A549 (cell line): Measurements from ENCODE around the gene HOXD8. TPM values are rescaled to one million over a fixed set of nuclear protein-coding genes. Genes with fewer than 3 reads are reported as not detected.

Experiments used
- ATAC-seq, 2 experiments: fragments of 200-7000 bp in 1 of 2; fragments of >200 bp in 1 of 2; cut with Nextera tagmentation in 1 of 2; cut with Tn5 transposase in 1 of 2; 3 replicates each; pipeline versions ENCODE4 v1.8.0 to v1.9.1; 2018 to 2020; ENCODE audit warnings: mild to moderate bottlenecking in 1 of 2, moderate library complexity in 1 of 2
- CTCF ChIA-PET: fragments of 300-600 bp; sonication (Branson Sonifier 250); formaldehyde crosslinking; extraction: SDS; loops from one replicate; lab custom pipeline; 2021; ENCODE audit warnings: antibody characterized with exemption, inconsistent platforms; lab: Yijun Ruan, JAX
- POLR2A ChIA-PET: fragments of 350-600 bp; formaldehyde crosslinking; extraction: SDS; loops from one replicate; lab custom pipeline; 2021; ENCODE audit warnings: antibody characterized with exemption, inconsistent platforms; lab: Yijun Ruan, JAX
- DNase-seq, 2 experiments: peaks; one replicate each; pipeline versions ENCODE4 v3.0.0 to v3.0.0-alpha.2; 2011 to 2016; ENCODE audit warnings: low read depth in 1 of 2, low spot score in 1 of 2
- FAIRE-seq: peaks from 2 replicates; lab custom pipeline; 2011; peaks lifted over from hg19 to GRCh38; lab: Jason Lieb, UNC
- H3K27ac ChIP-seq, 2 experiments: fragments of >200 bp; sonication (Bioruptor Twin); formaldehyde crosslinking; 3 replicates each; pipeline ENCODE4 v1.5.1; 2016 to 2017
- H3K4me1 ChIP-seq: fragments of >200 bp; sonication (Bioruptor Twin); formaldehyde crosslinking; 3 replicates; pipeline ENCODE4 v1.6.1; 2016
- H3K4me2 ChIP-seq: fragments of >200 bp; sonication (Bioruptor Twin); formaldehyde crosslinking; 3 replicates; pipeline ENCODE4 v1.6.1; 2016
- H3K4me3 ChIP-seq: fragments of >200 bp; sonication (Bioruptor Twin); formaldehyde crosslinking; 3 replicates; pipeline ENCODE4 v1.5.1; 2016
- H3K9me3 ChIP-seq: fragments of >200 bp; sonication (Bioruptor Twin); formaldehyde crosslinking; 3 replicates; pipeline ENCODE4 v1.6.1; 2016
- BHLHE40 ChIP-seq: IDR thresholded peaks from 2 replicates; pipeline ENCODE4 v1.6.1; 2012; ENCODE audit warnings: low read depth, low read length, inconsistent platforms
- CBX2 ChIP-seq: fragments of 200-600 bp; sonication (generic); IDR thresholded peaks from 2 replicates; pipeline ENCODE4 v1.6.1; 2016; ENCODE audit warnings: low read depth, mild to moderate bottlenecking, borderline replicate concordance
- EP300 ChIP-seq, 2 experiments: fragments of >200 bp; sonication (Bioruptor Twin); formaldehyde crosslinking; IDR thresholded peaks; 2 replicates in 1 of 2; 3 replicates in 1 of 2; pipeline ENCODE4 v1.6.1; 2016 to 2017
- FOXS1 ChIP-seq: fragments of 250-450 bp; sonication (Bioruptor Pico); IDR thresholded peaks from 2 replicates; pipeline ENCODE4 v1.5.0; 2020; ENCODE audit warnings: mild to moderate bottlenecking, moderate library complexity
- KDM5A ChIP-seq: fragments of 200-600 bp; sonication (generic); IDR thresholded peaks from 2 replicates; pipeline ENCODE4 v1.6.1; 2016; ENCODE audit warnings: antibody characterized with exemption, mild to moderate bottlenecking
- MYC ChIP-seq: IDR thresholded peaks from 2 replicates; pipeline ENCODE4 v1.6.1; 2012; ENCODE audit warnings: mild to moderate bottlenecking, inconsistent platforms, low read length, improper control_type of control experiment, borderline replicate concordance
- POLR2AphosphoS2 ChIP-seq: conservative IDR thresholded peaks from 2 replicates; pipeline ENCODE4 v1.6.1; 2012; ENCODE audit warnings: low read length, improper control_type of control experiment, inconsistent platforms
- RAD21 ChIP-seq, 2 experiments: fragments of >200 bp in 1 of 2; sonication (Bioruptor Twin) in 1 of 2; formaldehyde crosslinking in 1 of 2; IDR thresholded peaks in 1 of 2; conservative IDR thresholded peaks in 1 of 2; 2 replicates in 1 of 2; 3 replicates in 1 of 2; pipeline ENCODE4 v1.6.1; 2012 to 2018; ENCODE audit warnings: inconsistent platforms in 1 of 2
- RCOR1 ChIP-seq: fragments of 150-350 bp; IDR thresholded peaks from 2 replicates; pipeline ENCODE4 v1.6.1; 2014; ENCODE audit warnings: antibody characterized with exemption, low read length, low read depth
- ZC3H11A ChIP-seq: fragments of 450-650 bp; IDR thresholded peaks from 2 replicates; pipeline ENCODE4 v1.6.1; 2014; ENCODE audit warnings: antibody characterized with exemption, mild to moderate bottlenecking
- ZSCAN20 ChIP-seq: fragments of 250-450 bp; sonication (Bioruptor Pico); IDR thresholded peaks from 2 replicates; pipeline ENCODE4 v1.8.0; 2022; ENCODE audit warnings: mild to moderate bottlenecking, moderate library complexity
- WGBS: methylation state at CpG from one replicate; pipeline ENCODE4 v1.1.6; 2017; ENCODE audit errors: missing lambda C conversion rate; 5-methylcytosine and 5-hydroxymethylcytosine counted together
- polyA plus RNA-seq, 4 experiments: library from polyadenylated mRNA; depleted of rRNA in 3 of 4; stranded (reverse); fragments of >200 nt; fragmentation: RNase III in 1 of 4; extraction: RNeasy Plus Mini Kit Qiagen cat#74134 plus additional on column Dnase treatment in 1 of 4; gene quantifications; 2 replicates in 3 of 4; 3 replicates in 1 of 4; pipeline ENCODE4 v1.2.3, GENCODE V29; 2011 to 2017
- TF ChIP-seq, protein P1 (sequence below): IDR thresholded peaks from 2 replicates; pipeline ENCODE4 v1.6.1; 2012; ENCODE audit warnings: low read depth, borderline replicate concordance
- TF ChIP-seq, protein P2 (sequence below): fragments of 250-450 bp; sonication (Bioruptor Pico); IDR thresholded peaks from 2 replicates; pipeline ENCODE4 v1.5.0; 2020; ENCODE audit warnings: low read depth, mild to moderate bottlenecking, moderate library complexity
- TF ChIP-seq, protein P3 (sequence below): fragments of >200 bp; sonication (Bioruptor Twin); formaldehyde crosslinking; IDR thresholded peaks from 3 replicates; pipeline ENCODE4 v1.6.1; 2016

HOXD8 gene
- polyA plus RNA-seq, 2 of the 4 experiments (the other 2 are of a cell fraction), result 3.8 to 8.5 TPM

DNA sequence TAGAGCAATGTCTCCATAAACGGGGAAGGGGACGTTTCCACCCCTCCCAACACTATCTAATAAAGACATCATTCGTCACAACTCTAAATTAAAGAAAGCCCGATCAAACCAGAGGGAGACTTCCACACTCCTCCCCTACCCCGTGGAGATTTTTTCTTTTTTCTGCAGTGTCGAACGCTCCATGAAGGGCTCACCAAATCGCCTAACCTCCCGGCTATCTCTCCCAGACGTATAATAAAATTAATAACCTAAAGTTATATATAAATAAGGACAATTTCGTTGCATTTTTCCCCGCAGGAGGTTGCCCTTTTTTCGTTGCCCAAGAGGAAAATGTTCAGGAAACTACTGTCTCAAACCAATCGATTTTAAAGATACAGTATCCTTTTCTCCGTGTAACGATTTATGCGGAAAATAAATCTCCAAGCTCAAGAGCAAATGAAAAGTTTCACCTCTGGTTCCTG, 48.1 kb upstream of the HOXD8 start:
- ChIA-PET CTCF (interaction anchor here (0.6 to 5.5 kb wide), 11 partner anchors 7 to 824 kb away, joined by 3 to 57 read pairs (median 8); no protein-coding TSS in a partner anchor), POLR2A (no interaction called here)
- H3K4me1 ChIP-seq, result peaks cover 13% of the 10 kb centered on the region; the same call in 2 of the 3 replicates
- DNase-seq, result no peak
- no peak for FAIRE-seq
- 61% methylated on average over 17 of the region's 17 CpGs for WGBS
- no peak overlapping the region for H3K4me3 ChIP-seq
- no peak for TF ChIP-seq RCOR1
- TF ChIP-seq BHLHE40, result no peak
- peaks cover 10% of the 10 kb centered on the region for H3K9me3 ChIP-seq
- H3K27ac ChIP-seq, result no peak overlapping the region
- no peak overlapping the region for H3K4me2 ChIP-seq
- ATAC-seq, result no peak

DNA sequence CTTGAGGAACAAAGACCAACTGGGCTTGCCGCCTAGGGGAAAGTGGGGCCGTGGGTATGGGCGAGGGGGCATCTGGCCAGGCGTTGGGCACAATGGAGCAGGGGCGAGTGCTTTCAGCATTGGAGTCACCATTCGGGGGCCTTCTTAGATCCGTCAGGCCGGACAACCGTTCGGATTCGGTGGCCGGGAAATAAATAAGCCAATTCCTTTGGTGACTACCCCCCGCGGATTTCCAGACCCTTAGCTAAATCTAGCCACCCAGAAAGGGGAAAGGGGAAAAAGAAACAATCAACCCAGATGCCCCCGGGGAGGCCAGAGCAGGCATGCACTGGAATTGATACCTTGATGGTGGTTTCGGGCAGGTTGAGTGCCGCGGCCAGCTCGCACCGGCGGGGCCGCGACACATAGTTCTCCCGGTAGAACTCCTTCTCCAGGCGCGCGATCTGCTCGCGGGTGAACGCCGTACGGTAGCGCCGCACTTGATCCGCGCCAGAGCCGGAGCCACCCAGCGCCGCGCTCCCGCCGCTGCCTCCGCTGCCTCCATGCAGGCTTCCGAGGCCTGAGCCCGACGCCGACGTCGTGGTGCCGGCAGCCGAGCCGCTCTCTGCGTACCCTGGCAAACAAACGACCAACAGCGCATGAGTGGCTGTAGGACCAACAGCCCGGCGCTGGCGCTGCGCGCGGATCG, 47.5 kb upstream of the HOXD8 start:
- Histone ChIP-seq H3K4me1 (peaks cover 13% of the 10 kb centered on the region; the same call in 2 of the 3 replicates), H3K9me3 (peaks cover 10% of the 10 kb centered on the region), H3K27ac (no peak overlapping the region), H3K4me2 (no peak overlapping the region), H3K4me3 (no peak overlapping the region)
- no peak for DNase-seq
- no peak for FAIRE-seq
- TF ChIP-seq FOXS1 (no peak), POLR2AphosphoS2 (no peak), ZSCAN20 (no peak)
- ChIA-PET POLR2A (no interaction called here), CTCF (interaction anchor here (3.2 to 5.5 kb wide), 2 partner anchors 15 to 391 kb away, joined by 20 to 57 read pairs; no protein-coding TSS in a partner anchor)
- no peak for ATAC-seq
- WGBS, result 84% methylated on average over 53 of the region's 62 CpGs

DNA sequence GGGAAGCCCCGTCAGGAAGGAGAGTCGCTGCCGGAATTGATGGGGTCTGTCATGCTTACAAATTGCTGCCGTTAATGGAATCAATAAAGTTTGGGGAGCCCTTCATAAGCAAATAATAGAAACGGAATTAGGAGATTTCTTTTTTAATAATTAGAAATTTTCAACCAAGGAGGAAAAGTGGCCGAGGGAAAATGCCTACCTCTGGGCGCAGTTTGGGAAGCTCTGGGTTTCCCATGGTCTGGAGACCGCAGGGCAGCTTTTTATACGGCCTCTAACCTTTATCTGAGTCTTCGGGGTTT, 47.0 kb upstream of the HOXD8 start:
- TF ChIP-seq RAD21 (conservative IDR thresholded peaks at IDR 0.05 in 1 of 2, IDR thresholded peaks at IDR 0.05 in 1 of 2), result no peak
- no peak for TF ChIP-seq ZC3H11A
- TF ChIP-seq EP300 (IDR thresholded peaks at IDR 0.05), result no peak
- TF ChIP-seq, protein P1, sequence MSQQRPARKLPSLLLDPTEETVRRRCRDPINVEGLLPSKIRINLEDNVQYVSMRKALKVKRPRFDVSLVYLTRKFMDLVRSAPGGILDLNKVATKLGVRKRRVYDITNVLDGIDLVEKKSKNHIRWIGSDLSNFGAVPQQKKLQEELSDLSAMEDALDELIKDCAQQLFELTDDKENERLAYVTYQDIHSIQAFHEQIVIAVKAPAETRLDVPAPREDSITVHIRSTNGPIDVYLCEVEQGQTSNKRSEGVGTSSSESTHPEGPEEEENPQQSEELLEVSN, result no peak
- no peak for TF ChIP-seq CBX2
- TF ChIP-seq FOXS1, result no peak
- no peak for TF ChIP-seq MYC
- TF ChIP-seq, protein P2, sequence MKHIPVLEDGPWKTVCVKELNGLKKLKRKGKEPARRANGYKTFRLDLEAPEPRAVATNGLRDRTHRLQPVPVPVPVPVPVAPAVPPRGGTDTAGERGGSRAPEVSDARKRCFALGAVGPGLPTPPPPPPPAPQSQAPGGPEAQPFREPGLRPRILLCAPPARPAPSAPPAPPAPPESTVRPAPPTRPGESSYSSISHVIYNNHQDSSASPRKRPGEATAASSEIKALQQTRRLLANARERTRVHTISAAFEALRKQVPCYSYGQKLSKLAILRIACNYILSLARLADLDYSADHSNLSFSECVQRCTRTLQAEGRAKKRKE (CRISPR knock-in tag), result no peak
- no peak for TF ChIP-seq RCOR1
- TF ChIP-seq KDM5A, result no peak
- TF ChIP-seq, protein P3, sequence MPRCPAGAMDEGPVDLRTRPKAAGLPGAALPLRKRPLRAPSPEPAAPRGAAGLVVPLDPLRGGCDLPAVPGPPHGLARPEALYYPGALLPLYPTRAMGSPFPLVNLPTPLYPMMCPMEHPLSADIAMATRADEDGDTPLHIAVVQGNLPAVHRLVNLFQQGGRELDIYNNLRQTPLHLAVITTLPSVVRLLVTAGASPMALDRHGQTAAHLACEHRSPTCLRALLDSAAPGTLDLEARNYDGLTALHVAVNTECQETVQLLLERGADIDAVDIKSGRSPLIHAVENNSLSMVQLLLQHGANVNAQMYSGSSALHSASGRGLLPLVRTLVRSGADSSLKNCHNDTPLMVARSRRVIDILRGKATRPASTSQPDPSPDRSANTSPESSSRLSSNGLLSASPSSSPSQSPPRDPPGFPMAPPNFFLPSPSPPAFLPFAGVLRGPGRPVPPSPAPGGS, result no peak
- POLR2A ChIA-PET, result no interaction called here
- Histone ChIP-seq H3K4me2 (no peak overlapping the region), H3K9me3 (peaks cover 10% of the 10 kb centered on the region), H3K27ac (no peak overlapping the region), H3K4me3 (no peak overlapping the region), H3K4me1 (peaks cover 13% of the 10 kb centered on the region; the same call in 2 of the 3 replicates)
- FAIRE-seq, result no peak
- DNase-seq, result no peak
- CTCF ChIA-PET, result interaction anchor here (5.5 kb wide), 1 partner anchor 15 kb away, joined by 57 read pairs; no protein-coding TSS in a partner anchor
- no peak for ATAC-seq
- 69% methylated on average over 10 of the region's 10 CpGs for WGBS
